A549 (cell line): ENCODE data around the gene NGEF. TPM values are rescaled to one million over a fixed set of nuclear protein-coding genes. Genes with fewer than 3 reads are reported as not detected.
A peak's percentile ranks its signal among the peaks of the same experiment; 100 is the strongest.

Source experiments
- ATAC-seq, 2 experiments: fragments of 200-7000 bp in 1 of 2; fragments of >200 bp in 1 of 2; cut with Nextera tagmentation in 1 of 2; cut with Tn5 transposase in 1 of 2; 3 replicates each; pipeline versions ENCODE4 v1.8.0 to v1.9.1; 2018 to 2020; ENCODE audit warnings: mild to moderate bottlenecking in 1 of 2, moderate library complexity in 1 of 2
- CTCF ChIA-PET: fragments of 300-600 bp; sonication (Branson Sonifier 250); formaldehyde crosslinking; extraction: SDS; loops from one replicate; lab custom pipeline; 2021; ENCODE audit warnings: antibody characterized with exemption, inconsistent platforms; lab: Yijun Ruan, JAX
- POLR2A ChIA-PET: fragments of 350-600 bp; formaldehyde crosslinking; extraction: SDS; loops from one replicate; lab custom pipeline; 2021; ENCODE audit warnings: antibody characterized with exemption, inconsistent platforms; lab: Yijun Ruan, JAX
- DNase-seq, 2 experiments: peaks; one replicate each; pipeline versions ENCODE4 v3.0.0 to v3.0.0-alpha.2; 2011 to 2016; ENCODE audit warnings: low read depth in 1 of 2, low spot score in 1 of 2
- FAIRE-seq: peaks from 2 replicates; lab custom pipeline; 2011; peaks lifted over from hg19 to GRCh38; lab: Jason Lieb, UNC
- H3K27ac ChIP-seq, 2 experiments: fragments of >200 bp; sonication (Bioruptor Twin); formaldehyde crosslinking; 3 replicates each; pipeline ENCODE4 v1.5.1; 2016 to 2017
- H3K4me1 ChIP-seq: fragments of >200 bp; sonication (Bioruptor Twin); formaldehyde crosslinking; 3 replicates; pipeline ENCODE4 v1.6.1; 2016
- H3K4me2 ChIP-seq: fragments of >200 bp; sonication (Bioruptor Twin); formaldehyde crosslinking; 3 replicates; pipeline ENCODE4 v1.6.1; 2016
- H3K4me3 ChIP-seq: fragments of >200 bp; sonication (Bioruptor Twin); formaldehyde crosslinking; 3 replicates; pipeline ENCODE4 v1.5.1; 2016
- H3K9me3 ChIP-seq: fragments of >200 bp; sonication (Bioruptor Twin); formaldehyde crosslinking; 3 replicates; pipeline ENCODE4 v1.6.1; 2016
- BHLHE40 ChIP-seq: IDR thresholded peaks from 2 replicates; pipeline ENCODE4 v1.6.1; 2012; ENCODE audit warnings: low read depth, low read length, inconsistent platforms
- CBX2 ChIP-seq: fragments of 200-600 bp; sonication (generic); IDR thresholded peaks from 2 replicates; pipeline ENCODE4 v1.6.1; 2016; ENCODE audit warnings: low read depth, mild to moderate bottlenecking, borderline replicate concordance
- CBX8 ChIP-seq: fragments of 200-600 bp; sonication (generic); IDR thresholded peaks from 2 replicates; pipeline ENCODE4 v1.6.1; 2016
- EHF ChIP-seq: fragments of 250-450 bp; sonication (Bioruptor Pico); IDR thresholded peaks from 2 replicates; pipeline ENCODE4 v1.5.0; 2020; ENCODE audit warnings: mild to moderate bottlenecking
- EHMT2 ChIP-seq: fragments of 200-600 bp; sonication (generic); IDR thresholded peaks from 2 replicates; pipeline ENCODE4 v1.6.1; 2016; ENCODE audit warnings: antibody characterized with exemption, low read depth, mild to moderate bottlenecking, moderate library complexity
- FOSB ChIP-seq: fragments of 250-450 bp; sonication (Bioruptor Pico); IDR thresholded peaks from 2 replicates; pipeline ENCODE4 v1.5.0; 2020; ENCODE audit warnings: mild to moderate bottlenecking, moderate library complexity
- FOSL2 ChIP-seq, 2 experiments: fragments of 450-650 bp in 1 of 2; fragments of >200 bp in 1 of 2; sonication (Bioruptor Twin) in 1 of 2; formaldehyde crosslinking; IDR thresholded peaks; 2 replicates each; pipeline versions ENCODE4 v1.5.0 to v1.6.1; 2016 to 2020; ENCODE audit warnings: mild to moderate bottlenecking in 1 of 2, moderate library complexity in 1 of 2
- HDAC2 ChIP-seq: fragments of 200-600 bp; sonication (generic); IDR thresholded peaks from 2 replicates; pipeline ENCODE4 v1.6.1; 2016
- HOXB13 ChIP-seq: fragments of 250-450 bp; sonication (Bioruptor Pico); IDR thresholded peaks from 2 replicates; pipeline ENCODE4 v1.5.0; 2020; ENCODE audit warnings: low read depth, mild to moderate bottlenecking, moderate library complexity
- HOXB5 ChIP-seq: fragments of 250-450 bp; sonication (Bioruptor Pico); IDR thresholded peaks from 2 replicates; pipeline ENCODE4 v1.5.0; 2020; ENCODE audit warnings: mild to moderate bottlenecking, moderate library complexity
- KDM1A ChIP-seq: fragments of 200-600 bp; sonication (generic); IDR thresholded peaks from 2 replicates; pipeline ENCODE4 v1.6.1; 2016; ENCODE audit warnings: low read depth, mild to moderate bottlenecking
- MYC ChIP-seq: IDR thresholded peaks from 2 replicates; pipeline ENCODE4 v1.6.1; 2012; ENCODE audit warnings: mild to moderate bottlenecking, inconsistent platforms, low read length, improper control_type of control experiment, borderline replicate concordance
- POLR2AphosphoS2 ChIP-seq: conservative IDR thresholded peaks from 2 replicates; pipeline ENCODE4 v1.6.1; 2012; ENCODE audit warnings: low read length, improper control_type of control experiment, inconsistent platforms
- RAD21 ChIP-seq, 2 experiments: fragments of >200 bp in 1 of 2; sonication (Bioruptor Twin) in 1 of 2; formaldehyde crosslinking in 1 of 2; IDR thresholded peaks in 1 of 2; conservative IDR thresholded peaks in 1 of 2; 2 replicates in 1 of 2; 3 replicates in 1 of 2; pipeline ENCODE4 v1.6.1; 2012 to 2018; ENCODE audit warnings: inconsistent platforms in 1 of 2
- RCOR1 ChIP-seq: fragments of 150-350 bp; IDR thresholded peaks from 2 replicates; pipeline ENCODE4 v1.6.1; 2014; ENCODE audit warnings: antibody characterized with exemption, low read length, low read depth
- RFX5 ChIP-seq: fragments of 450-650 bp; IDR thresholded peaks from 2 replicates; pipeline ENCODE4 v1.7.1; 2014; ENCODE audit warnings: antibody characterized with exemption, mild to moderate bottlenecking, moderate library complexity
- SREBF2 ChIP-seq: fragments of 450-650 bp; IDR thresholded peaks from 2 replicates; pipeline ENCODE4 v1.6.1; 2014; ENCODE audit warnings: mild to moderate bottlenecking, moderate library complexity
- TFCP2L1 ChIP-seq: fragments of 250-450 bp; sonication (Bioruptor Pico); IDR thresholded peaks from 2 replicates; pipeline ENCODE4 v1.5.0; 2021; ENCODE audit warnings: mild to moderate bottlenecking
- ZC3H11A ChIP-seq: fragments of 450-650 bp; IDR thresholded peaks from 2 replicates; pipeline ENCODE4 v1.6.1; 2014; ENCODE audit warnings: antibody characterized with exemption, mild to moderate bottlenecking
- WGBS: methylation state at CpG from one replicate; pipeline ENCODE4 v1.1.6; 2017; ENCODE audit errors: missing lambda C conversion rate; 5-methylcytosine and 5-hydroxymethylcytosine counted together
- polyA plus RNA-seq, 4 experiments: library from polyadenylated mRNA; depleted of rRNA in 3 of 4; stranded (reverse); fragments of >200 nt; fragmentation: RNase III in 1 of 4; extraction: RNeasy Plus Mini Kit Qiagen cat#74134 plus additional on column Dnase treatment in 1 of 4; gene quantifications; 2 replicates in 3 of 4; 3 replicates in 1 of 4; pipeline ENCODE4 v1.2.3, GENCODE V29; 2011 to 2017
- TF ChIP-seq, protein P1 (sequence below): IDR thresholded peaks from 2 replicates; pipeline ENCODE4 v1.6.1; 2012
- TF ChIP-seq, protein P2 (sequence below): IDR thresholded peaks from 2 replicates; pipeline ENCODE4 v1.6.1; 2012
- TF ChIP-seq, protein P3 (sequence below): fragments of >200 bp; sonication (Bioruptor Twin); formaldehyde crosslinking; IDR thresholded peaks from 3 replicates; pipeline ENCODE4 v1.6.1; 2016
- TF ChIP-seq, protein P4 (sequence below): fragments of 450-650 bp; IDR thresholded peaks from 2 replicates; pipeline ENCODE4 v1.6.1; 2014; ENCODE audit warnings: antibody characterized with exemption

NGEF gene
- polyA plus RNA-seq, 2 of the 4 experiments (the other 2 are of a cell fraction) = 8.1 to 9.7 TPM

DNA sequence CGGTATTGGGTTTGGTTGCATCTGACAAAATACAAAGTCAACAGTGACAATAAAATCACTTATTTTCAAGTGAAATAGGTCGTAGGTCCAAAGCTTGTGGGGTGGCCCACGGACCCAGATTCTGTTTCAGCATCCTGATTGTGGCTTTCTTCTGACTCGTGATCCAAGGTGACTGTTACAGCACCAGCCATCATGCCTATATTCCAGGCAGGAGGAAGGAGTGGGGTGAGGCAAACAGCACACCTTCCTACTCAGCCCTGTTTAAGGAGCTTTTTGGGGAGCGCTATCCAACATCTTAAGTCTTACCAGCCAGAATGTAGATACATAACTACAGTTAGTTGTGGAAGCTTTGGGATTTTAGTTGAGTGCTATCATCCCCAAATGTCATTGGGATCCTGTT is 151.7 kb downstream of the NGEF start:
- Histone ChIP-seq H3K4me2 (0 out of 3 replicates have a peak overlapping the region, but pooled peaks have one; percentile 0), H3K4me1 (peaks cover 53% of the 10 kb centered on the region)
- POLR2A ChIA-PET = interaction anchor here (1.1 kb wide), 1 partner anchor 14 kb away, joined by 3 read pairs; no protein-coding TSS in a partner anchor
- TF ChIP-seq RAD21 (conservative IDR thresholded peaks at IDR 0.05 in 1 of 2, IDR thresholded peaks at IDR 0.05 in 1 of 2) (no peak), HOXB13 (CRISPR knock-in tag) (no peak), POLR2AphosphoS2 (no peak), RCOR1 (no peak), EHF (CRISPR knock-in tag) (no peak), CBX8 (no peak), BHLHE40 (no peak), RFX5 (no peak), FOSB (no peak)
- TF ChIP-seq, all 56 proteins: peak for 0
- CTCF ChIA-PET = interaction anchor here (1.0 to 1.2 kb wide), 3 partner anchors 10 to 390 kb away, joined by 3 to 5 read pairs (median 3); partner anchors contain the start of gene ATG16L1
- ATAC-seq = no peak
- DNase-seq = no peak
- H3K27ac ChIP-seq = peak overlapping the region in 1 of 2 experiments; percentile 64; a peak in 3 of 6 replicates
- no peak overlapping the region for H3K4me3 ChIP-seq
- FAIRE-seq = no peak
- WGBS = 85% methylated on average over 5 of the region's 5 CpGs
- no peaks in the 10 kb centered on the region for H3K9me3 ChIP-seq

DNA sequence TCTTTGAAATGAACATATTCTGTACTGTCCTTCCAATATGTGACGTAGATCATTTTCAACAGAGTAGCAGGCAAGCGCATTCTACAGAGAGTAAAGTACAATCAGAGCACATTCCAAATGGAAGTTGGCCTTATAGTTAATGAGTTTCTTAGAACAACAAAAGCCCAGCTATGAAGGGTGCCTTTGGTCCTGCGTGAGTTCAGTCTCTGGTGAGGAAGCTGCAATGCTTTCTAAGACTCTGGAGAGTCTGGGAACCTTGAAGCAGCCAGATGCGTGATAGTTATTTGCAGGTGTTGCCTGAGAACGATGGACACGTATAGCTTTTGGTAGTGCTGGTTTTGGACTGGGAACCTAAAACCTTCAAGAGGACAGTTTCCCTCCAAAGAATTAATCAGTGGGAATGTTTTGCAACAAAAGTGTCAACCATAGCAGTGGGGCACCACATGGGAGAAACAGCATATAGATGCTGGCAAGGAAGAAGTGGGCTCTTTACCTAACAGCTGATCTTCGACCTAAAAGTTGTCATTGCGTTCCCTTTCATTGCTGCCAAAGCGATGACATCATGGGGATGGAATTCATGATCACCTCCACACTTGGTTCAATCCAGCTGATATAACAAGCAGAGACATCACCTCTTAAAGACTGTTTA is 152.3 kb downstream of the NGEF start:
- FAIRE-seq (no peak), DNase-seq (no peak), ATAC-seq (no peak)
- Histone ChIP-seq H3K4me2 (peak overlapping the region; percentile 0; the same call in 1 of the 3 replicates), H3K27ac (peak overlapping the region; percentile 0 to 64; a peak in 4 of 6 replicates), H3K4me1 (peaks cover 59% of the 10 kb centered on the region), H3K4me3 (no peak overlapping the region), H3K9me3 (no peaks in the 10 kb centered on the region)
- CTCF ChIA-PET = interaction anchor here (1.0 to 1.2 kb wide), 3 partner anchors 11 to 391 kb away, joined by 3 to 5 read pairs (median 3); partner anchors contain the start of gene ATG16L1
- POLR2A ChIA-PET = no interaction called here
- WGBS = 92% methylated on average over 9 of the region's 9 CpGs
- TF ChIP-seq MYC (no peak), TFCP2L1 (CRISPR knock-in tag) (no peak), FOSL2 (IDR thresholded peaks at IDR 0.05) (no peak), FOSL2 (CRISPR knock-in tag; IDR thresholded peaks at IDR 0.05) (no peak; the same call in 1 of the 2 replicates), RFX5 (no peak), POLR2AphosphoS2 (no peak), KDM1A (no peak), HDAC2 (no peak), HOXB5 (CRISPR knock-in tag) (no peak), SREBF2 (no peak), ZC3H11A (no peak), CBX2 (no peak), CBX8 (no peak), EHMT2 (no peak)
- TF ChIP-seq, protein P1, sequence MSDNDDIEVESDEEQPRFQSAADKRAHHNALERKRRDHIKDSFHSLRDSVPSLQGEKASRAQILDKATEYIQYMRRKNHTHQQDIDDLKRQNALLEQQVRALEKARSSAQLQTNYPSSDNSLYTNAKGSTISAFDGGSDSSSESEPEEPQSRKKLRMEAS = no peak
- TF ChIP-seq, protein P2, sequence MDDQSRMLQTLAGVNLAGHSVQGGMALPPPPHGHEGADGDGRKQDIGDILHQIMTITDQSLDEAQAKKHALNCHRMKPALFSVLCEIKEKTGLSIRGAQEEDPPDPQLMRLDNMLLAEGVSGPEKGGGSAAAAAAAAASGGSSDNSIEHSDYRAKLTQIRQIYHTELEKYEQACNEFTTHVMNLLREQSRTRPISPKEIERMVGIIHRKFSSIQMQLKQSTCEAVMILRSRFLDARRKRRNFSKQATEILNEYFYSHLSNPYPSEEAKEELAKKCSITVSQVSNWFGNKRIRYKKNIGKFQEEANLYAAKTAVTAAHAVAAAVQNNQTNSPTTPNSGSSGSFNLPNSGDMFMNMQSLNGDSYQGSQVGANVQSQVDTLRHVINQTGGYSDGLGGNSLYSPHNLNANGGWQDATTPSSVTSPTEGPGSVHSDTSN = no peak
- TF ChIP-seq, protein P3, sequence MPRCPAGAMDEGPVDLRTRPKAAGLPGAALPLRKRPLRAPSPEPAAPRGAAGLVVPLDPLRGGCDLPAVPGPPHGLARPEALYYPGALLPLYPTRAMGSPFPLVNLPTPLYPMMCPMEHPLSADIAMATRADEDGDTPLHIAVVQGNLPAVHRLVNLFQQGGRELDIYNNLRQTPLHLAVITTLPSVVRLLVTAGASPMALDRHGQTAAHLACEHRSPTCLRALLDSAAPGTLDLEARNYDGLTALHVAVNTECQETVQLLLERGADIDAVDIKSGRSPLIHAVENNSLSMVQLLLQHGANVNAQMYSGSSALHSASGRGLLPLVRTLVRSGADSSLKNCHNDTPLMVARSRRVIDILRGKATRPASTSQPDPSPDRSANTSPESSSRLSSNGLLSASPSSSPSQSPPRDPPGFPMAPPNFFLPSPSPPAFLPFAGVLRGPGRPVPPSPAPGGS = no peak
- TF ChIP-seq, protein P4, sequence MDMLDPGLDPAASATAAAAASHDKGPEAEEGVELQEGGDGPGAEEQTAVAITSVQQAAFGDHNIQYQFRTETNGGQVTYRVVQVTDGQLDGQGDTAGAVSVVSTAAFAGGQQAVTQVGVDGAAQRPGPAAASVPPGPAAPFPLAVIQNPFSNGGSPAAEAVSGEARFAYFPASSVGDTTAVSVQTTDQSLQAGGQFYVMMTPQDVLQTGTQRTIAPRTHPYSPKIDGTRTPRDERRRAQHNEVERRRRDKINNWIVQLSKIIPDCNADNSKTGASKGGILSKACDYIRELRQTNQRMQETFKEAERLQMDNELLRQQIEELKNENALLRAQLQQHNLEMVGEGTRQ = no peak
